LNCAP (cell line): ENCODE results near the gene SPINK13.

Source experiments
- TF ChIP-seq, protein P1 (sequence below): fragments of 450-650 bp; IDR thresholded peaks from 2 replicates; pipeline ENCODE4 v1.5.1; 2017; ENCODE audit warnings: mild to moderate bottlenecking

SPINK13 gene

DNA sequence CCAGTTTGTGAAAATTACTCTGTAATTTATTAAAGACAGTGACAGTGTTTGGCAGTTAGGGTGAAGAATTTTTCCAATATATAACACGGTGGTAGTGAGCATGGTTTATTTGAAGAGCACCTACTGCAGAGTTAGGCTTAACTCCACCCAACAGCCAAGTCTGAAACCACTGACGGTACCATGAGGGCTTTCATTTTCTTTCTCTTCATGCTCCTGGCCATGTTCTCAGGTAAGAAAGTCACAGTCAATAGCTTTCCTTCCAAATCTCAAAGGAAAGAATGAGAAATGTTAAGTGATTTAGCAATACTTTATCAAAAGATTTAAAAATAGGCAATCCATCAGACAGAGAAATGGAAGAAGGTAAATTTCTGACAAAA, 30.2 kb upstream of the SPINK13 start, which contains the start of gene MARCOL:
MARCOL (plus strand) TSS at position 108 of the 377 bp plus-strand sequence; CDS start at position 181, 73 bp downstream.
- TF ChIP-seq, protein P1, sequence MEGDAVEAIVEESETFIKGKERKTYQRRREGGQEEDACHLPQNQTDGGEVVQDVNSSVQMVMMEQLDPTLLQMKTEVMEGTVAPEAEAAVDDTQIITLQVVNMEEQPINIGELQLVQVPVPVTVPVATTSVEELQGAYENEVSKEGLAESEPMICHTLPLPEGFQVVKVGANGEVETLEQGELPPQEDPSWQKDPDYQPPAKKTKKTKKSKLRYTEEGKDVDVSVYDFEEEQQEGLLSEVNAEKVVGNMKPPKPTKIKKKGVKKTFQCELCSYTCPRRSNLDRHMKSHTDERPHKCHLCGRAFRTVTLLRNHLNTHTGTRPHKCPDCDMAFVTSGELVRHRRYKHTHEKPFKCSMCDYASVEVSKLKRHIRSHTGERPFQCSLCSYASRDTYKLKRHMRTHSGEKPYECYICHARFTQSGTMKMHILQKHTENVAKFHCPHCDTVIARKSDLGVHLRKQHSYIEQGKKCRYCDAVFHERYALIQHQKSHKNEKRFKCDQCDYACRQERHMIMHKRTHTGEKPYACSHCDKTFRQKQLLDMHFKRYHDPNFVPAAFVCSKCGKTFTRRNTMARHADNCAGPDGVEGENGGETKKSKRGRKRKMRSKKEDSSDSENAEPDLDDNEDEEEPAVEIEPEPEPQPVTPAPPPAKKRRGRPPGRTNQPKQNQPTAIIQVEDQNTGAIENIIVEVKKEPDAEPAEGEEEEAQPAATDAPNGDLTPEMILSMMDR = no peak

DNA sequence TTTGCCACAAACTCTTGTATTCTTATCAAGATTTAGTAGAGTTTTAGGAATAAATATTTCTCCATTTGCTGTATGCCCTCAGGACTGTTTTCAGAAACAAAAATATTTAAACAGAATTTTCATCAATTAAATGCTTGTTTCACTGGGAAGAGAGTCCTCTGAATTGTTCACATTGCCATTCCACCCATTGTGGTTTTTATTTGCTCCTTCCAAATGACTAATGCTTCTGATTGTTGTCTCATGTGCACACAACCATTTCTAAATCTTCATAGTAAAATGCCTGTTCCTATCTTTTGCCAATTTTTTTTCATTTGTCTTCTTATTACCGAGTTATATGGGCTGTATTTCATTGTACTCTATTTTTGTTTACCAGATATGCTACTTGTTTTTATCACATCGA, 19.7 kb upstream of the SPINK13 start:
- TF ChIP-seq, protein P1 = no peak

DNA sequence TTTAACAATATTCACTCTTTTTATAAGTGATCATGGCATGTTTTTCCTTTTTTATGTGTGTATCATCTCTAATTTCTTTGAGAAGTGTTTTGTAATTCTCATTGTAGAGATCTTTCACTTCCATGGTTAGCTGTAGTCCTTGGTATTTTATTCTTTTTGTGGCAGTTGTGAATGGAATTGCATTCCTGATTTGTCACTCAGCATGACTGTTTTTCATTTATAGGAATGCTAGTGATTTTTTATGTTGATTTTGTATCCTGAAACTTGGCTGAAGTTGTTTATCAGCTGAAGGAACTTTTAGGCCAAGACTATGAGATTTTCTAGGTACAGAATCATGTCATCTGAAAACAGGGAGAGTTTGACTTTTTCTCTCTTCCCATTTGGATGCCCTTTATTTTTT, 13.1 kb upstream of the SPINK13 start:
- TF ChIP-seq, protein P1 = no peak

DNA sequence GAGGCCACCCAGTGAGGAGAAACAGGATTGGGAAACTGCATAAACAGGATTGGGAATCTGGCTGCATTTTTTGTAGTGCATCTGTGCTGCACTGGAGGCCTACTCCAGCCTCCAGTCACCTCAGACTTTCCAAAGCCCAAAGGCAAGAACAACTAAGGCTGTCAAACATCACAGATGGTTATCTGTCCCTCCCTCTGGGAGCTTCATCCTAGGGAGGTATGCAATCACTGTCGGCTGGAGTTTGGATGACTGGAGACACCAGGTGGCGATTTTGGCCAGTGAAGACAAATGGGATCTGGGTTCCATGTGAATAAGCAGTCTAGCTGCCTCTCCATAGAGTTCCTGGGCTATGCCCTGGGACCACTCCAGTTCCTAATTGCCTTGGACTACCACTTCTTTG, 9.3 kb upstream of the SPINK13 start:
- TF ChIP-seq, protein P1 = no peak

DNA sequence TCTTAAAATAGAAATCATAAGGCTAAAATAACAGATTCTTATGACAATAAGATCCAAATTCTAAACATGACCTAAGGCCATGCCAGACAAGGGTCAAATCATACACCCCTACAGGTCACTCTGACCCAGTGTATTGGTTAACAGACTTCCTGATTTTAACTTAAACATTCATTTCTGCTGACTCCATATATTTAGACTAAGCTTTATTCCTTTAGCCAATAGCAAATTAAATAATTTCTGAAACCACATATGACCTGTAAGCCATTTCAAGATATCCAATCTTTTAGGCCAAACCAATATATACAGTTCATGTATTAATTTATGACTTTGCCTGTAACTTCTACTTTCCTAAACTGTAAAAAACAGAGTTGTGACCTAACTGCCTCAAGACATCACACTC, 7.4 kb upstream of the SPINK13 start:
- TF ChIP-seq, protein P1 = no peak

DNA sequence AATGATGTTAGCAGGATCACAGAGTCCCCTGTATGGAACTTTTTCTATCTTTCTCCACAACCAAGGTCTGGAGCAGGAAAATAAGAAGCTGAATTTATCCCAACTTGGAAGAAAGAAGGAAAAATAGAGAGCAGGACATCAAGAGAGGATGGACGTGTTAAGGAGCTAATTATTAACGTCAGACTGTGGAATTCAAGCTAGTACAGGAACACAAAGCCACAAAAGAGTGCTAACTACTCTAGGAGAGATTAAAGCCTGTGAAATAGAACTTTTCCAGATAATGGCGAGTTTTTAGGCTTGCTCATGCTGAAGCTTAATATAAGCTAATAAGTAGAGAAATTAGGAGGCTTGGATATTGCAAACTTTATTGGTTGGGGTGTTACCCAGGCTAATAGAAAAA, 632 bp upstream of the SPINK13 start:
- TF ChIP-seq, protein P1 = no peak

DNA sequence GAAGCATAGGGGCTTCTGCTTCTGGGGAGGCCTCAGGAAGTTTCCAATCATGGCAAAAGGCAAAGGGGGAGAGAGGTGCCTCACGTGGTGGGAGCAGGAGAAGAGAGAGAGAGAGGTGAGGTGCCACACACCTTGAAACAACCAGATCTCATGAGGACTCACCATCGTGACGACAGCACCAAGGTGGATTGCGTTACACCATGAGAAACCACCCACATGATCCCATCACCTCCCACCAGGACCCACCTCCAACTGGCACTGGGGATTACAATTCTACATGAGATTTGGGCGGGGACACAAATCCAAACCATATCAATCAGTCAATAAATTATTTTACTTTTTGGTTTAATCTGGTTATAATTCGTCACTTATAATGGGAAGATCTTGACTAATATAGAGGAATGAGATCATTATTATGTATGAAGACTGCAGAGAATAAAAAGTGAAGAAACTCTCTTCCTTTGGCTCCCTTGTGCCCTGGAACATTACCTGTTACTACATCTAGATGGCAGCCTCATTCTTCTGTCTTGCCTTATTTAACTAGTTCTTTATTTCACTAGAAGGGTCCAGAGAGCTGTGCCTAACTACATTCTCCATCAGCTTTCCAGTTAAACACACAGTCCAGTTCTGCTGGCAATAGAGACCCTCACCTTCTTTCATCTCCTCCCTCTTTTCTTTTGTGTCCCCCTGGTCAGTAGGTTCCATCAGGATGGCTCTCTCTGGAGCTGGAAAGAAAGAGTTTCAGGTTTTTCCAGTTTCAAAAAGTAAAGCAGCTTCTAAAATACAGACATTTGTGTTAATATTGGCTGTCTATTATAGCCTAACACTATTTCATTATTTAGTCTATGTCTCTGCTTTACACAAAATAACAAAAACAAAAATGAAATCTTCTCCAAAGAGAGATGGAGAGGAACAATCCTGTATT, 21.9 kb downstream of the SPINK13 start:
- TF ChIP-seq, protein P1 = peak; percentile 65
